Inflammatory macrophage treated with lipopolysaccharide for 1 hour (primary cell): ENCODE measurements around the gene ANO4.
"Not testable (repeated sequence)": the region's sequence is repeated elsewhere in the genome, so short reads cannot be mapped to it uniquely, and the experiment has no call there.

Experiments used
- DNase-seq, 2 donors: peaks; one replicate each; pipeline ENCODE4 v3.0.0-alpha.2; 2020 to 2022

Gene ANO4

DNA sequence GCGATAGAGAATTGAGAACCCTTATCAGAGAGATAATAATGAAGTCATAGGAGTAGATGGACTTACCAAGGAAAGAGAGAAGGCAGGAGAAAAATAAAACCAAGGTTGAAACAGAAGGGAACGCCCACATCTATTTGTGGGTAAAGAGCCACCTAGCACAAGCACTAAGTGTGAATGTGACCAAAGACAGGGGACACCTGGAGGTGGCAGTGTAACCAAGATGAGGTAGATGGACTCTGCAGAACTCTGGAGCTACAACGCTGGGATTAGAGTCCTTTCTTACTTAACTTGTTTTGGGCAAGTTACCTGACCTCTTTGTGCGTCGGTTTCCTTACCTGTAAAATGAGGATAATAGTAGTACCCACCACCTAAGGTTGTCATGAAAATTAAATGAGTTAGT is 313.6 kb downstream of the ANO4 start:
- DNase-seq = no peak

DNA sequence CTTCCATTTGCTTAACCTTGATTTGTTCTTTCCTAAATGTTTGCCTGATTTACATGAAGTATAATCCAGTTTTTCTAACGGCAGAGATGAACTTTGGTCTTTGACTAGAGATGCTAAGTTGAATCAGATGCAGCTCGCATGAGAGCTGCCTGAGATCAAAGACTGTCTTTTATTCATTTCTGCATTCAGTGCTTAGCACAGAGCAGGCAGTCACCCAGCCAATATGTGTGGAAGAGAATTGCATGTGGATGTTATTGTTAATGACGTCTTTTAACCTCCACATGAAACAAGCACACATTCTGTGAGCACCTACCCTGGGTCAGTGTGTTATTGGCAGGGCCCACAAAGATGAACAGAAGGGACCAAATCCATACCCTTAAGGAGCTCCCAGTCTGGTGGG is 316.3 kb downstream of the ANO4 start:
- DNase-seq = no peak

DNA sequence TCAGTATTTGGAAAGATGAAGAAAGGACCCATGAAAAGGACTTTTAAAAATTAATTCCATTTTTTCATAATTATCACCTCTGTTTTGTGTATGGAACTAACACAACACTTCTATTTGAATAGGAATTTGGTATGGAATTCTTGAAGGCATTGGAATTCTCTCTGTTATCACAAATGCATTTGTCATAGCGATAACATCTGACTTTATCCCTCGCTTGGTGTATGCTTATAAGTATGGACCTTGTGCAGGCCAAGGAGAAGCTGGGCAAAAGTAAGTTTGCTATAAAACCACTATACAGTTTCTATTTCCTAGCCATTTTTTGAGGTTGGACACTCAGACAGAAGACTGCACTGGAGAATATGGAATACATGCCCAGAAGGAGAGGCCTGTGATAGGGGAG is 316.9 kb downstream of the ANO4 start:
- no peak for DNase-seq

DNA sequence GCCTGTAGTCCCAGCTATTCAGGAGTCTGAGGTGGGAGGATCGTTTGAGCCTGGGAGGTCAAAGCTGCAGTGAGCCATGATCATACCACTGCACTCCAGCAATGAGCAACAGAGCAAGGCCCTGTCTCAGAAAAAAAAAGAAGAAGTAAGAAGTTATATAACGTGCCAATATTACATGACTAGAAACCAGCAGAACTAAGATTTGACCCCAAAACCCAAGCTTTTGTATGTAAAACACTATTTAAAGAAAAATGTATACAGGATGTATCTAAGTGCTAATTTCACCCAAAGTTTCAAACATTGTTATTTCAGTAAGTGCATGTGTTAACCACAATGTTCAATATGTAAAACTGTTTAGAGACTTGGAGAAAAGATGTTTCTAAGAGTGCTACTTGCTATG is 320.8 kb downstream of the ANO4 start:
- no peak for DNase-seq

DNA sequence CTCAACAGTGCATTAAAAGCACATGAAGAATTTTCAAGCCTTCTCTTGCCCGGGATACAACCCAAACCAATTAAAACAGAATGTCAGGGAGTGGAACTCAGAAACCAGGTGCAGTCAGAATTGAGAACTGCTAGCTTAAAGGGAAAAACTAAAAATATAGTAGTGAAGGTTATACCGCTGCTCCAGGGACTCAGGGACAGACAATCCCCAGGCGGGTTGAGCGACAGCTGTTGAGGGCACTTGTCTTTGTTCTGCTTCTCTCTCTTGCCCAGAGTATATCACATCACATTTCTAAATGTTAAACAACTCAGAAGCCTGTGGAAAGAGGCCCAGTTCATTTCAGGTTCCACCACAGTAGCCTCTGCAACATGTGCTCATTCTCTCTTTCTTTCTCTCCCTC is 322.3 kb downstream of the ANO4 start:
- DNase-seq = no peak

DNA sequence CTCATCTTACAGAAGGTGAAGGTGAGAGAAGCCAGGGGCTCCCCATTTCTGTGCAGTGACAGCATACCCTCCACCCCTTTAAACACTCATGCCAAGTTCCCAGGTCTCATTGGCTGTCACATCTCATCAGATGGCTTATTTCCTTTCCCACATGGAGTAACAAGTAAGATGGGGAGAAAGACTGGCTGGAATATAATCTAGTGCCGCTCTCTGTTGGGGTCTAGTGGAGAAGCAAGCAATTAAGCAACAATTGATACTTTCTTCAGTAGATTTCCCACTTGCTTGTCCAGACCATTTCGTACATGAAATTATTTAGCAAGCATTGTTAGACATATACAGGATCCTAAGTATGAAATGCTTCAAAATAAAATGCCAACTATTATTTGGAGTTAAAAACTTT is 323.3 kb downstream of the ANO4 start:
- DNase-seq = no peak

DNA sequence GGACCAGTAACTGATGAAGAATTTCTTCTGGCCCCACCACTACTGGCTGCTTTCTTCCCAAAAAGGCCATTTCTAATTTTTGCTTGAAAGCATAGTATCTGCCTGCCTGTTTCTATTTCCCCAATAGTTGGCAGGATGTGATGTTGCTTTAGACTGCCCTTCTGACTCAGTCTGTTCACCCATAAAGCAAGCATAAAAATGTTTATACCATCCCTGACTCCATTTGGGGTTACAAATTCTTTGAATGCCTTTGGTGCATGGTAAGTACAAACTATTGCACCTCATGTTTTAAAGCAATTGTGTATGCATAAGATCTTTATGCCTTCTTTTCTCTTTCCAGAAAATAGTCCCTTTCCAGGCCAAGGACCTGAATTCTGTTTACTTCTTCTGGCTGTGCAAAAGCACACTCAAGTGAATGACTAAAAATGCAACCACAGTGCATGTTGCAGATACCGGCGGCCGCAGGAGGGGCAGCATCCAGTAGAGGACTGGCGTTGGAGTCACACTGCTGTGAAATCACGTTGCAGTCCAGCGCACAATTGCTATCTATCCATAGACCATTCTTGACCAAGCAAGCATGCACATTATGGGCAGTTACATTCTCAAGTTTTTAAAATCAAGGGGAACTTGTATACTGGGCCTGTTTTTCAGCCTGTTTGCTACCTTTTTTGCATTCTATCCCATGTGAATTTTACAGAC is 333.1 kb downstream of the ANO4 start:
- DNase-seq = no peak

DNA sequence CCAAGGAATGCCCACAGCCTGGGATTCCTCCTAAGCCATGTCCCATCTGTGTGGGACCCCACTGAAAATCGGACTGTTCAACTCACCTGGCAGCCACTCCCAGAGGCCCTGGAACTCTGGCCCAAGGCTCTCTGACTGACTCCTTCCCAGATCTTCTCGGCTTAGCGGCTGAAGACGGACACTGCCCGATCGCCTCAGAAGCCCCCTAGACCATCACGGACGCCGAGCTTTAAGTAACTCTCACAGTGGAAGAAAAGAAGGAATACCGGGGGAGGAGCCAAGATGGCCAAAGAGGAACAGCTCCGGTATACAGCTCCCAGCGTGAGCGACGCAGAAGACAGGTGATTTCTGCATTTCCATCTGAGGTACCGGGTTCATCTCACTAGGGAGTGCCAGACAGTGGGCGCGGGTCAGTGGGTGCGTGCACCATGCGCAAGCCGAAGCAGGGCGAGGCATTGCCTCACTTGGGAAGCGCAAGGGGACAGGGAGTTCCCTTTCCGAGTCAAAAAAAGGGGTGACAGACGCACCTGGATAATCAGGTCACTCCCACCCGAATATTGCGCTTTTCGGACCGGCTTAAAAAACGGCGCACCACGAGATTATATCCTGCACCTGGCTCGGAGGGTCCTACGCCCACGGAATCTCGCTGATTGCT is 351.3 kb downstream of the ANO4 start:
- not testable (repeated sequence) for DNase-seq

DNA sequence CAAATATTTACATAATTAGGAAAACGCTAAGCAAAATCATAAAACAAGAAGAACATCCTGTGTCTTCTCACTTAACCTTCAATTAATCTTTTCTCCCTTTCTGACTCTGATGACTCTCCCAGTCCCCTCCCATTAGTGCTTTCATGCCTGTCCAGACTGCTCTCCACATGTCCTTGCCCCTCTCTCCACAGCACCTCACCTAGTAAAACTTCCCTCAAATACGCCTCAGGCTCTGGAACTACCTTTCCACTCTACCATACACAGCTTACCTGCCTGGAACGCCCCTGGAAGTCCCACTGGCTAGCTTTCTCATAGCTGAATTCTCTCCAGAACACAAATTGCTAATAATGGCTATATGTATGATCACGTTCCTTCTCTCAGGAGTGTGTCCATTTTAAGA is 370.7 kb downstream of the ANO4 start:
- DNase-seq = no peak

DNA sequence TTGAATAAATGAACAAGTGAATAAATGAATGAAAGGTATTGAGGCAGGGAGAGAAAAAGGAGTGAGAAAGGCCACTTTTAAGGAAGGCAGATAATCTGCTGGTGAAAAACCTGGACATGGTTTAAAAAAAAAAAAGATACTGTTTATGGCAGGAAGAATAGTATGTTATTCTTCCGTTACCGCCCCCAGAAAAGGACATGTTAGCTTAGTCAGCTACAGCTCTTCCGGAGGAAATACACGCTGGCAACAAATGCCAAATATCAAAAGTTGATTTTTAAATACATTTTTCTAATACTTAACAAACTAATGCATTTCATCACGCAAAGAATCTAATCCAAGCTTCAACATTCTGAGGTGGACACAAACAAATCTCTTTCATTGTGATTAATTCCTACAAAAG is 372.3 kb downstream of the ANO4 start:
- no peak for DNase-seq

DNA sequence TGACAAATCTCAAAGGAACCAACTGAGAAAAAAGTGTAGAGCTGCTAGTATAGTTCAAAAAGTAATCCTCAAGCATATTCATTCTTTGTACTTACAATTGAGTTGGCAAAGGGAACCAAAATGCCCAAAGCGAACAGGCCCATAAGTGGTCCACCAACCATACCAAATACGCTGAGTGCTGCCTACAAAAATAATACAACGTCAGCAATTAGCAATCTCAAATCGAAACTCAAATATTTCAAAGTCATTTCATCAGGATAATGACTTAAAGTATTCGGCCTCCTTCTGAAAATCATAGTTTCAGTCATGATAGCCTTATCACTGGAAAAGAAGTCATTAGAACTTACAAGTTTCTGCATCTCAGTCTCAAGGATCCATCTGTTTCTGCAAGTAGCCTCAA is 373.4 kb downstream of the ANO4 start:
- DNase-seq = no peak

DNA sequence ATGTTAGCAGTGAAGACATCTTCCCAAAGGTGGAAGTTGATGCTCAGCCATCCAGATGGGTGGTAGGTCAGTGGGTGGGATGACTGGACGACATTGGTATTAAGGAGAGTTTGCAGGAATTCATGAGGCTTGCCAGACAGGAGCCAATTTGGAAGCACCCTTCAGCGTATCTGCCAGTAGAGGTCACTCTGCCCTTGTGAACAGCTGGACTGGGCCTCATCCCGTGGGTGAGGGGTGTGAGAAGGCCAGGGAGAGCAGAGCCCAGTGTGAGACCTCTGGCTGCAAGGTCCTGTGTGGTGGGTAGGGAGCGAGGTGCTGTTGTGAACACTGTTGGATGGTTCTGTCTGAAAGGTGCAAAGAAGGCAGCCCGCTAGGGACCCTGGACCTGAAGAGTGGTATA is 377.7 kb downstream of the ANO4 start:
- no peak for DNase-seq

DNA sequence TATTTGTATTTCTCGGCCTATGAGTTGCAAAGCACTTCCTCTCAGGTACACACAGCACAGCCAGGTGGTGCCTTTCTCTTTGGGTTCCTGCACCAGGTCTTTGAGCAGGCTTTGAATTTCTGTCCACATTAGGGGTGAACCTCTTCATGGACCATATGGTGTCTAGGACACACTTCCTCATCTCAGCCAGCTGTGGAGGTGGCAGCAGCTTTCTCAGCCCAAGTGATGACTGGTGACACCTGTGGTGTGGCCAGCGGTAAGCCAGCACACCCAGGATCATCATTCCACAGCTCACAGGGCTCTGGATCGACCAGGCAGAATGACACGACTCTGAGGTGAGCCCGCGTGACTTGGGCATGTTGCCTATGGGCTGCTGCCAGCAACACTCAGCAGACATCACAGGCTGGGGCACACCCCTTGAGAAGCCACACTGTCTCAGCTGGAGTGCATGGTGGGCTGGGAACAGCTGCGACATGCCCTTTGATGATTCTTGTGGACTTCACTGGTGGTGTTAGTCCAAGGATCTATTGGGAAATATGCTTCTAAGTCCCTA is 378.7 kb downstream of the ANO4 start:
- DNase-seq = no peak

DNA sequence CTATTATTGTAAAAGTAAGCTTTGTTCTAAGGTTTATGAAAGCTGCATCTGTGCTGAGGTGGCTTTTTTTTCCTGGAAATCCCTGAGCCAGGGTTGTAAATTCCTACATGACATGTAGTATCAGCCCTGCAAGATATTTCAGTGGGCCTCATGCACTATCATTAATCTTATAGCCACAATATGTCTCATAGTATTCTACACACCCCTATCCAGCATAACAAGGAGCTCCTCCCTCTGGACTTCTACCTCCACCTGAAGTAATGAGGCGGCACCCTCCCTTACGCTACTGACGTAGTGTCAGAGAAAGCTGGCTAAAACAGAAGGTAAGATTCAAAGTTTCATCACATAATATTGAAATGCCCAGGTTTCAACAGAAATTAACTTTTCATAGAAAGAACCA is 380.0 kb downstream of the ANO4 start:
- DNase-seq = no peak
